RPMI8226 (cell line): ENCODE data around the gene MPIG6B.

ENCODE experiments used
- DNase-seq: peaks from one replicate; pipeline ENCODE4 v3.0.0-alpha.2; 2015

Gene MPIG6B

GRCh38 chr6:31722173-31722572 is 1.0 kb upstream of the MPIG6B start:
- DNase-seq, result no peak

DNA sequence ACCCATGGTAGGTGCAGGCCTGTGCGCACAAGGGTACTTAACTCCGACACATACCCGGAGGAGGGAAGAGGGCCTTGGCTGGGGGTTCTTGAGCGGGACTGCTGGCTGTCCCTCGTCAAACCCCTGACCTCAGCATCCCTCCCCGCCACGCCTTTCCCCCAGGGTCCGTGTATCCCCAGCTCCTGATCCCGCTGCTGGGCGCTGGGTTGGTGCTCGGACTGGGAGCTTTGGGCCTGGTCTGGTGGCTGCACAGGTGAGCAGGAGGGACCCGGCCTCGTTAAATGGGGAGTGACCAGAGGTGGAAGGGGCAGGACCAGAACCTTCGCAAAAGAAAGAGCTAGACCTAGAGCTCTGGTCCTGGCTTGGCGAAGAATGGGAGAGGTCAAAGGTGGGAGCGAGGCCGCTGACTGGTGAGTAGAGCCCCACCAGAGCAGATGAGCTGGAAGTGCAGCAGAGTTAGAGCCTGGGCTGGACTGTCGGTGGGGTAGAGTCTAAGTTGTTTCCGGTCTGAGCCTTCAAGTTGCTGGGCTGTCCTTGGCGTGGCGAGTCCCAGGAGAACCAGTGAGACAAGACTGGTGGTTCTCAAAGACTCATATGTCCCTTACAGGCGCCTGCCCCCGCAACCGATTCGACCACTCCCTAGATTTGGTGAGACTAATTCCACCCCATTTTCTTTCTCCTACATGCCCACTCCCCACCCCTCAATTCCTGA is 963 bp downstream of the MPIG6B start:
- no peak for DNase-seq

GRCh38 chr6:31725502-31726350 is 2.6 kb downstream of the MPIG6B start:
- no peak for DNase-seq

GRCh38 chr6:31727034-31727716 is 4.0 kb downstream of the MPIG6B start:
- DNase-seq, result peak; percentile 91

DNA sequence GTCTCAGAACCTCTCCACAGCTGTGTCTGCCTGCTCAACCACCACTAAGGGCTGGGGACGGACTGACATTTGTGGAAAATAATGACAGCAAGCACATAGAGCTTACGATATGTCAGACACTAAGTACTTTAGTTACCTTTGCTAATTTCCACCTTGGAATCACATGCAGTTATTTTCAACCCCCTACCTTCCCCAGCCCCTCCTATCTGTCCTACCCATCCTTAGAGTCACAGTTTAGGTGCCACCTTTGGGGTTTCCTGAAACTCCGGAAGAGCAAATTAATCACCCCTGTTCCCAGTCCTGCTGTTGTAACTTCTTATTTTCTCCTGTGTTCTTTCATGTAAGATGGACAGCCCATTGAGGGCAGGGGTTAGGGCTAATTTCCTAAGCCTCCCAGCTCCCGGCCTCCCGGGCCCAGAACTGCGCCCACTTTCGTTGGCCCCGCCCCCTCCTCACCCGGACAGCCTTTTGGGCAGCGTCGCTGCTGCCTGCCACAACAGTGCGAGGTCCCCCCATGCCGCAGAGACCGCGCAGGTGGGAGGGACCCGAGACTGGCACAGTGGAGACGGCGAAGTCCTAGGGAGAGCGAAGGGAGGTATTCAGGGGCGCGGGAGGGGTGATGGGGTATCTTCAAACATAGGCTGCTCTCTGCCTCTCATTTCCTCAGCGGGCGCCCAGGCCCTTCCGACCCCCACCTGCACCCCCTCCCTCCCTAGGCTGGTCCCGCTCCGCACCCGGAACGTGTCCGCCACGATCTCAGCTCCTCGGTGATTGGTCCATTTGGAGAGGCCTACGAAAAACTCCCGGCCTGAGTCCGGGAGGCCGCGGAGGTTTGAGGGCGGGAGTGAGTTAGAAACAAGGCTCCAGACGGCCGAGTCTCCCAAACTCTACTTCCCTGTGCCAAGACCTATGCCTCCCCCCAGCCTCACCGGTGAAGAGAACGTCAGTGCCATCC is 4.8 kb downstream of the MPIG6B start:
- DNase-seq, result no peak

DNA sequence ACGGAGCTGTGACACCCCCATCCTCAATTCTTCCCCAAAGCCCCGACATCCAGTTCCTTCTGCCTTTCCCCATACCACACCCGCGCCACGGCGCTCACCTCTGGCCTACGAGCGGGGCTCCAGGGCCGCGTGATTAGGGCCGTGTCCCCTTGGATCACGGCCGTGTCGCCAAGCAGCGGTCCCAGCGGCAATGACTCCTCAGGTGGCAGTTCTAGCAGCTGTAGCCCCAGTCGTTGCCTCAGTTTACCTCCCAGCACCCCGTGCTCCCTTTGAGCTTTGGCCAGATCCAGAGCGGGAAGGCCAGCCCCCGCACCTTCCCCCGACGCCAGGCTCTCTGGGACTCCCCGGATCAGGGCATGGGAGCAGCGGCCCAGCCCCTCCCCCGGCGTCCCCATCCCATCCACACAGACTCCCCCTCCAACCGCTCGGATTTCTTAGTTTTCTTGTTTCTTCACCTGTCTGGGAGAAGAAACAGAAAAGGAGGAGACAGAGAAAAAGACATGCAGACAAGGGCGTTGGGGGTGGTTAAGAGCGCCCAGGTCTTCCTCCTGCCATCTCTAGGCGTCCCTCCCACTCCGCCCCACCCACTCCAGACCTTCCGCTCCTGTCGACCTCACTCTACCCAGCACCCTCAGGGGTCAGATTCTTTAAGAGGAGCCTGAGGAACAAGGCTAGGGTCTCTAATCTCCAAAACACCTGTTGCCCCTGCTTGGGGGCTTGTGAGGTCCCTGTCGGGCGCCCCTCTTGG is 5.8 kb downstream of the MPIG6B start, which contains the start of gene DDAH2:
DDAH2 (minus strand) TSS at position 533 of the 748 bp plus-strand sequence; CDS start at position 395, 138 bp downstream.
- DNase-seq, result no peak

- DNase-seq, result peak; percentile 81
Measured at GRCh38 chr6:31729515-31729978, 6.4 kb downstream of the MPIG6B start.

DNA sequence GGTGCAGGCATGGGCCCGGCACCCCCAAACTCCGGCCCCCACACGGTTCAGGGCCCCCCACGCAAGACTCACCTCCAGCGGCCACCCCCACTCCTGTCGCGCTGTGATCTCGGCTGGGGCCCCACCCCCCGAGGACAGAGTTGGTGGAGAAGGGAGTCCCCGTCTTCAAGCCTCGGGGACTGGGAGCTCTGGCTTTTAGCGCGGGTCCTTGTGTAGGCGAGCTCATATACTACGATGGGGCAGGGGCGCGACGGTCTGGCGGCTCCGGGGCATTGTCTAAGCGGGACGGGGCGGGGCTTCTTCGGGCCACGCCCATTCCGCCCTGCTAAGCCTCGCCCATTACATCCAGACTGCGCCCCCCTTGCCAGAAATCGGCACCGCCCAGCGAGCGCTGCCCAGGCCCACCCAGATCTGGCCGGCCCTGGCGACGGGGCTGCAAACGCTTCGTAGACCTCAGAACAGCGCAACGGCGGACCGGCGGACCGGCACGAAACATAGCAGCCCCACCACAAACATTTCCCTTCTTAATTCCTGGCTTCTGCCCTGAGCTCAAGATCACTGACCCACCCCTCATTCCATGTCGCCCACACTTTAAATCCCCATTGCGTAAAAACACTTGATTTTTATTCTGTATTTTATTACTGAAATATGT is 6.9 kb downstream of the MPIG6B start:
- DNase-seq, result peak; percentile 60

DNA sequence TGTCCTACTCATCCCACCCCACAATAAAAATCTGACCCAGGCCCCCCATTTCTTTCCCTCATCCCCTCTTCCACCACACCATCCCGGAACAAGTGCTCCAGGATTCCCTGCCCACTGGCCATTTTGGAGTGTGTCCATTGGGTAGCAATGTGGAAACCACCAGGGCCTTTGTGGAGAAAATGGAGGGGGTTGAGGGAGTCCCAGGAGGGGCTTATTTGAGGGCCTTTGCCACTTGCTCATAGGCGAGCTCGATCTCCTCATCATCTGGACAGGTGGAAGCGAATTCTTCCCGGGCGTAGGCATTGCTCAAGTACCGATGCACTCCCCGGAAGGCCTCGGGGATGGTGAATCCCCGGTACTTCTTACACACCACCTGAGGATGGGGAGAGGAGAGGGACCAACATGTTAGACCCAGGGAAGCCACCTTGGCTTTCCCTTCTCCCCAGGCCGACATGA is 7.5 kb downstream of the MPIG6B start:
- DNase-seq, result no peak

- no peak for DNase-seq
Measured at GRCh38 chr6:31732029-31732428, 8.9 kb downstream of the MPIG6B start.

- no peak for DNase-seq
Measured at GRCh38 chr6:31733734-31734133, 10.6 kb downstream of the MPIG6B start.

DNA sequence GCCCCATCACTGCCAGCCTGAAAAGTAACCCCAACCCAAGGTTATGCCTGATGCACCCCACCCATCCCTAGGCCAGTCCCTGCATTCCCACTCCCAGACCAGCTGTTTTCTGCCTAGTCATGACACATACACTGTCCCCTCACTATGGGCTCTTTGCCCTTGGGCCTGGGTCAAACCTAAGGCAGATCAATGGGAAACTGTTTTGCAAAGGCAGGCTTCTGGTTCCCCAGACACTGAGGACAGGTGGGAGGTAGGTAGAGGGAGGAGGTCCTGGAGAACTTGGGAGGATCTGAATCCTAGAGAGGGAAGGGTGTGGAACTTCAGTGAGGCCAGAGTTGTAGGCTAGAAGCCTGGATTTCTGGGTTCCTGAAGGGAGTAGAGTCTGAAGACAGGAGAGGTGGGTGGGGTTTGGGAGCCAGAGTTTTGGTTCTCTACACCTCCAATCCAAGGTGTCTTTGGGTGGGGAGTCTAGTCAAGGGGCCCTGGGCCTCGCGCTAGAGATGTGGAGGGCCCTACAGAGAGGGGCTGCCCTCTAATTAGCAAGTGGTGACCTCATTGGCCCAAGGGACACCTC is 11.2 kb downstream of the MPIG6B start:
- DNase-seq, result no peak

GRCh38 chr6:31734821-31735406 is 11.7 kb downstream of the MPIG6B start:
- DNase-seq, result peak; percentile 60

DNA sequence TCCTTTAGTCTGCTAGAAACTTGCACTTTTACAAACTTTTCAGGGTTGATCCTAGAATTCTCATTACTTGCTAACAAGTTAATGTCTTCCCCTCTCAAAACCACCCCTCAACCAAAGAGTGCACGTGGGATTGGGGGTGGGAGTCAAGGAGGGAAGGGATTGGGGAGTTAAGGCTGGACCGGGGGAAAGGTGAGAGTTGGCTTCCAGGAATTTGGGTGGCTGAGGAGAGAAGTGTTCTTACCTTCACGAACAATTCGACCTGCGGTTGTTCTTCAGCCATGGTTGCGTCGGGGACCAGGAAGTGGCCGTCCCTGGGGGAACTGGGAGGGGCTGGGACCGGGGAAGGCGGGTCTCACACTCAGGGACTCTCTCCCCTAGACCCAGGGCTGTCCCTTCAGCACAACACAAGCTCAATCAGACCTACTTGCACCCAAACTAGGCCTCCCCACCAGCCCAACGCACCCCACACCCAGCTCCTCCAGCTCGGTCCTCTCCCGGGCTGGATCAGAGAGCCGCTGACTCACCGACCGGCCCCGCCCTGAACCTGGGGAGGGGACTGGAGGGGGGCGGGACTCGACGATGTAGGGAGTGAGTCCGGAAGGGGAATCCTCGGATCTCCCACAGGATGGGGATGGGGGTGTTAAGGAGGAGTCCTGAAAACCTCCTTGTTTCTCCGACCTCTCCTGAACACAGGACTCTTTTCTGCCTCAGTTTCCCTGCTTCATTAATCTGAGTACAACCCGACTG is 13.0 kb downstream of the MPIG6B start, which contains the start of gene CLIC1:
CLIC1 (minus strand) TSS at position 510 of the 747 bp plus-strand sequence; CDS start at position 280, 230 bp downstream.
- peak; percentile 78 for DNase-seq

DNA sequence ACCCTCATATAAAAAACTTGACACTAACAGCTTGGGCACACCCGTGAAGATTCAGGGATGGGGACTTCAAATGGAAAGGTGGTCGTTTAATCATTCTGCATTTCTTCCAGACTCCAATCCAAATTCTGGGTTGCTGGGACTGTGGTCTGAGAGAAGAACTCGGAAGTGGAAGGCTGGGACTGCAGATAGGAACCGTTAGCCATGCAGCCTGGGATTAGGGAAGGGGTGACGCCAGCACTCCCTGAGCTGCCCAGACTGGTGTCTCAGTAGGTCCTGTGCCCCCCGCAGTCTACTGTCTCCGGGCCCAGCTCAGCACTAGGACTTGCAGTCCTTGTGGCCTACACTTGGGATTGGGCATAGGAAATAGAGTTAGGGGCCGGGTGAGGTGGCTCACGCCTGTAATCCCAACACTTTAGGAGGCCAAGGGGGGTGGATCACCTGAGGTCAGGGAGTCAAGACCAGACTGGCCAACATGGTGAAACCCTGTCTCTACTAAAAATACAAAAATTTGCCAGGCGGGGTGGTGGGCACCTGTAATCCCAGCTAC is 13.7 kb downstream of the MPIG6B start:
- DNase-seq, result no peak

- peak; percentile 37 for DNase-seq
Measured at GRCh38 chr6:31737315-31737990, 14.3 kb downstream of the MPIG6B start.

DNA sequence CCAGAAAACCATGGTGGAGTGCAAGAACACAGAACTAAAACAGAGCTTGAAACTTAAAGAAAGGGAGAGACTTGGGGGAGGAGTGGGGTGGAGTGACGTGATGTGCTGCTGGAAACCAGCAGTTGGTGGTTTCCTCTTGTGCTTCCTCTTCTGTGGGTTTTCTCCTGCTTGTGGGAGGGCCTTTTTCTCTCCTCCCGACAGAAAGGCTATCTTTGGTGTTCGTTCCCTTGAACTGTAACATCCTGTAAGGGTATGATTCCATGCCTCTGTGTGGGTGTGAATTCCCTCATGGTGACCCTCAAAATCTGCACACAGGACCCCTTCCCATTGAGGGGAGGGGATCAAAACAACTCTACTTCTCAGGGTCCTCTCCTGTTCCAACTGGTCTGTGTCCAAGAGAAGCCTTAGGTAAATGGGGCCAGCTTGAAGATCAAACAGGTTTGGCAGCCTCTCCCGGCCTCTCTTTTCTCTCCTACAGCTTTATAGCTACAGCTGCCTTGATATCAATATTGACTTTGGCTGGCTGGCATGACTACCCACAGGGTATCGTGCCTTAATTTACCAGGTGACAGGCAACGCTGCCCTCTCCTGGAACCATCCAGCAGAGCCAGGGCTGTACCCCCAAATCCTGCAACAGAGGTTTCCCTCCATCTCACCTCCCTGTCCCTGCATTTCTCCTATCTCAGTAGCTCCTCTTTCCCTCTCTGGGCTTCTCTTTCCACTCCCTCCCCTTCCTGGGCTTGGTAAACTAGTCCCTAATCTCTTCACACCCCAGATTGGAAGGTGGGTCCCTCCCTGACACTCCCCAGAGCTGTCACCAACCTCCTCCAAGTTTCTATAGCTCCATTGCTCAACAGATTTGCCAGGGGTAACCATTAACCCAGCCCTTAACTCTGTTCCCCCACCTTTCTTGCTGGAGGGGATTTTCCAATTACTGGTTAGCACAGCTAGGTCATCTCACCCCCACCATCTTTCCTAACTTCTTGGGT is 15.1 kb downstream of the MPIG6B start:
- DNase-seq, result peak; percentile 87
